BLaER1 treated with 17β-estradiol and CSF1 and Interleukin-3, amounts not matched to agents 10 nM and 100 nM (cell line): ENCODE measurements around the gene WRAP53.

Experiments
- H3K27ac ChIP-seq, 11 experiments: shearing (Covaris generic); formaldehyde crosslinking; 2 replicates each; pipeline ENCODE4 v1.8.1; 2022
- H3K27me3 ChIP-seq, 11 experiments: shearing (Covaris generic); formaldehyde crosslinking; 2 replicates each; pipeline ENCODE4 v1.8.1; 2022
- H3K36me3 ChIP-seq, 11 experiments: shearing (Covaris generic); formaldehyde crosslinking; 2 replicates each; pipeline ENCODE4 v1.8.1; 2022
- H3K4me1 ChIP-seq, 10 experiments: shearing (Covaris generic); formaldehyde crosslinking; 2 replicates each; pipeline ENCODE4 v1.8.1; 2022
- H3K4me2 ChIP-seq, 11 experiments: shearing (Covaris generic); formaldehyde crosslinking; 2 replicates each; pipeline ENCODE4 v1.8.1; 2022
- H3K4me3 ChIP-seq, 10 experiments: shearing (Covaris generic); formaldehyde crosslinking; 2 replicates each; pipeline ENCODE4 v1.8.1; 2022
- H3K9ac ChIP-seq, 11 experiments: shearing (Covaris generic); formaldehyde crosslinking; 2 replicates each; pipeline ENCODE4 v1.8.1; 2022
- H3K9me3 ChIP-seq, 11 experiments: shearing (Covaris generic); formaldehyde crosslinking; replicated peaks in 1 of 11; 2 replicates each; pipeline ENCODE4 v1.8.1; 2022
- H4K20me1 ChIP-seq, 11 experiments: shearing (Covaris generic); formaldehyde crosslinking; 2 replicates each; pipeline ENCODE4 v1.8.1; 2022
- Cebpa-rat ChIP-seq, 11 experiments: shearing (Covaris generic); IDR thresholded peaks; 2 replicates each; pipeline ENCODE4 v1.8.1; 2022

WRAP53 gene

GRCh38 chr17:7651665-7652387 is 36.5 kb upstream of the WRAP53 start:
- no peak for TF ChIP-seq Cebpa-rat (IDR thresholded peaks at IDR 0.05)
- Histone ChIP-seq H3K9me3 (no peaks in the 10 kb centered on the region), H3K27me3 (peaks cover 61 to 74% (median 70%) of the 10 kb centered on the region in 11 experiments), H3K36me3 (no peaks in the 10 kb centered on the region), H3K4me3 (peak overlapping the region; percentile 44 to 66 (median 52)), H3K4me1 (peaks cover 21 to 36% (median 28%) of the 10 kb centered on the region in 10 experiments), H4K20me1 (peaks cover 0 to 20% (median 9%) of the 10 kb centered on the region in 11 experiments; a peak in 11 of 22 replicates), H3K27ac (no peak overlapping the region), H3K9ac (peak overlapping the region in 5 of 11 experiments; percentile 24 to 54 (median 35); a peak in 5 of 22 replicates), H3K4me2 (peak overlapping the region; percentile 82 to 97 (median 89))

GRCh38 chr17:7652388-7653356 is 35.6 kb upstream of the WRAP53 start:
- Histone ChIP-seq H3K27me3 (peaks cover 61 to 74% (median 70%) of the 10 kb centered on the region in 11 experiments), H3K36me3 (no peaks in the 10 kb centered on the region), H3K9me3 (no peaks in the 10 kb centered on the region), H3K27ac (no peak overlapping the region), H4K20me1 (peaks cover 0 to 20% (median 9%) of the 10 kb centered on the region in 11 experiments; a peak in 11 of 22 replicates), H3K4me3 (no peak overlapping the region), H3K9ac (no peak overlapping the region), H3K4me1 (peaks cover 22 to 37% (median 30%) of the 10 kb centered on the region in 10 experiments), H3K4me2 (no peak overlapping the region)
- no peak for TF ChIP-seq Cebpa-rat (IDR thresholded peaks at IDR 0.05)

- Histone ChIP-seq H3K9me3 (no peaks in the 10 kb centered on the region), H3K27me3 (peaks cover 52 to 58% (median 56%) of the 10 kb centered on the region in 11 experiments), H3K9ac (no peak overlapping the region), H3K36me3 (no peaks in the 10 kb centered on the region), H4K20me1 (peaks cover 0 to 20% (median 9%) of the 10 kb centered on the region in 11 experiments; a peak in 11 of 22 replicates), H3K4me3 (no peak overlapping the region), H3K4me2 (peak overlapping the region in 9 of 11 experiments; percentile 26 to 66 (median 35); a peak in 16 of 22 replicates), H3K27ac (no peak overlapping the region), H3K4me1 (peaks cover 21 to 37% (median 27%) of the 10 kb centered on the region in 10 experiments)
- no peak for TF ChIP-seq Cebpa-rat (IDR thresholded peaks at IDR 0.05)
Observed at GRCh38 chr17:7654832-7655540, 33.3 kb upstream of the WRAP53 start.

- TF ChIP-seq Cebpa-rat (IDR thresholded peaks at IDR 0.05), result no peak
- Histone ChIP-seq H4K20me1 (peaks cover 0 to 20% (median 9%) of the 10 kb centered on the region in 11 experiments; a peak in 11 of 22 replicates), H3K36me3 (no peaks in the 10 kb centered on the region), H3K27me3 (peaks cover 47 to 53% (median 51%) of the 10 kb centered on the region in 11 experiments), H3K27ac (no peak overlapping the region), H3K4me3 (no peak overlapping the region), H3K4me2 (peak overlapping the region in 9 of 11 experiments; percentile 26 to 66 (median 35); a peak in 16 of 22 replicates), H3K4me1 (peaks cover 16 to 32% (median 22%) of the 10 kb centered on the region in 10 experiments), H3K9me3 (no peaks in the 10 kb centered on the region), H3K9ac (no peak overlapping the region)
Observed at GRCh38 chr17:7655541-7655840, 32.8 kb upstream of the WRAP53 start.

- Histone ChIP-seq H3K27me3 (peaks cover 31 to 37% (median 35%) of the 10 kb centered on the region in 11 experiments), H3K4me3 (no peak overlapping the region), H3K36me3 (no peaks in the 10 kb centered on the region), H3K4me2 (peak overlapping the region in 3 of 11 experiments; percentile 6 to 19 (median 19); a peak in 4 of 22 replicates), H3K9me3 (no peaks in the 10 kb centered on the region), H4K20me1 (peaks cover 0 to 8% (median 0%) of the 10 kb centered on the region in 11 experiments; a peak in 5 of 22 replicates), H3K4me1 (peaks cover 6 to 20% (median 10%) of the 10 kb centered on the region in 10 experiments; a peak in 14 of 20 replicates), H3K9ac (no peak overlapping the region), H3K27ac (no peak overlapping the region)
- no peak for TF ChIP-seq Cebpa-rat (IDR thresholded peaks at IDR 0.05)
Observed at GRCh38 chr17:7656958-7657609, 31.2 kb upstream of the WRAP53 start.

GRCh38 chr17:7667656-7668406 is 20.4 kb upstream of the WRAP53 start:
- Histone ChIP-seq H3K36me3 (peaks cover 74 to 90% (median 82%) of the 10 kb centered on the region in 11 experiments), H3K9me3 (no peaks in the 10 kb centered on the region), H4K20me1 (peaks cover 0 to 32% (median 14%) of the 10 kb centered on the region in 11 experiments; a peak in 7 of 22 replicates), H3K27ac (no peak overlapping the region), H3K4me1 (no peaks in the 10 kb centered on the region), H3K27me3 (no peaks in the 10 kb centered on the region), H3K9ac (no peak overlapping the region), H3K4me3 (no peak overlapping the region), H3K4me2 (no peak overlapping the region)
- TF ChIP-seq Cebpa-rat (IDR thresholded peaks at IDR 0.05), result no peak

- TF ChIP-seq Cebpa-rat (IDR thresholded peaks at IDR 0.05), result no peak
- Histone ChIP-seq H3K27me3 (no peaks in the 10 kb centered on the region), H3K27ac (no peak overlapping the region), H3K9me3 (peaks cover 2 to 4% (median 3%) of the 10 kb centered on the region in 11 experiments), H4K20me1 (peaks cover 0 to 33% (median 16%) of the 10 kb centered on the region in 11 experiments; a peak in 7 of 22 replicates), H3K4me2 (no peak overlapping the region), H3K36me3 (peaks cover 80 to 96% (median 86%) of the 10 kb centered on the region in 11 experiments), H3K4me3 (no peak overlapping the region), H3K9ac (no peak overlapping the region), H3K4me1 (no peaks in the 10 kb centered on the region)
Observed at GRCh38 chr17:7668482-7668881, 19.8 kb upstream of the WRAP53 start.
